GM12878 (cell line): ENCODE measurements around the gene TBC1D20.

Experiments used
- EGR1 ChIP-seq, 2 experiments: IDR thresholded peaks; 1 replicate in 1 of 2; 2 replicates in 1 of 2; pipeline ENCODE4 v1.6.1; 2011 to 2012; ENCODE audit warnings: low read depth in 2 of 2, low read length in 2 of 2, borderline replicate concordance in 1 of 2, mild to moderate bottlenecking in 1 of 2, moderate library complexity in 1 of 2
- ETV6 ChIP-seq, 2 experiments: fragments of 450-650 bp in 1 of 2; IDR thresholded peaks in 1 of 2; conservative IDR thresholded peaks in 1 of 2; 2 replicates each; pipeline ENCODE4 v1.6.1; 2014; ENCODE audit warnings: antibody characterized with exemption in 1 of 2, borderline replicate concordance in 1 of 2, low read depth in 1 of 2, mild to moderate bottlenecking in 1 of 2, moderate library complexity in 1 of 2
- SUZ12 ChIP-seq: fragments of 200-600 bp; sonication (generic); IDR thresholded peaks from one replicate; pipeline ENCODE4 v1.6.1; 2018; ENCODE audit warnings: antibody characterized with exemption, mild to moderate bottlenecking; ENCODE audit not compliant: unreplicated experiment
- TCF12 ChIP-seq: IDR thresholded peaks from 2 replicates; pipeline ENCODE4 v1.6.1; 2011; ENCODE audit warnings: low read depth, mild to moderate bottlenecking, low read length
- TF ChIP-seq, protein P1 (sequence below), 3 experiments: IDR thresholded peaks in 2 of 3; conservative IDR thresholded peaks in 1 of 3; 2 replicates each; pipeline ENCODE4 v1.5.1; 2011; ENCODE audit warnings: low read depth in 3 of 3, low read length in 3 of 3, mild to moderate bottlenecking in 3 of 3, control low read depth in 2 of 3, moderate library complexity in 2 of 3, inconsistent platforms in 1 of 3, mixed read lengths in 1 of 3; ENCODE audit not compliant: control insufficient read depth in 2 of 3, insufficient read depth in 1 of 3; ENCODE audit errors: extremely low read depth in 1 of 3
- TF ChIP-seq, protein P2 (sequence below): IDR thresholded peaks from 2 replicates; pipeline ENCODE4 v1.6.1; 2011; ENCODE audit warnings: low read depth, low read length, improper control_type of control experiment, borderline replicate concordance

DNA sequence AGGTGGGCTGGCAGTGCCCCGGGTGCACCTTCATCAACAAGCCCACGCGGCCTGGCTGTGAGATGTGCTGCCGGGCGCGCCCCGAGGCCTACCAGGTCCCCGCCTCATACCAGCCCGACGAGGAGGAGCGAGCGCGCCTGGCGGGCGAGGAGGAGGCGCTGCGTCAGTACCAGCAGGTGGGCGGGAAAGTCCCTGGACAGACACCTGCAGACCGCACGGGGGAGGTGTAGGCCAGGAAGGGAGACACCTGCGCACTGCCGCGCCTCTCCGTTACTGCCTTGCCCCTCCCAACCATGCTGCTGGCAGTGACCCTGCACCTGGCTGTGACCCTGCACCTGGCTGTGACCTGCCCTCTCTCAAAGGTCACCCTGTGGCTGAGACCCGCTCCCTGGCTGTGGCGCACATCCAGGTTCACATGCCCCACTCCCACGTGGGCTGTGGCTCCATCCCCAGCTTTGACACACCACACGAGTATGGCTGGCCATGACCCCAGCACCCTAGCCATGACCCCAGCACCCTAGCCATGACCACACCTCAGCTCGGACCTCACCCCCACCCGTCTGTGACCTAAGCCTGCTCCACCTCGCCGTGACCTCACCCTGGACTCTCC, 42.7 kb downstream of the TBC1D20 start:
- TF ChIP-seq, protein P1, sequence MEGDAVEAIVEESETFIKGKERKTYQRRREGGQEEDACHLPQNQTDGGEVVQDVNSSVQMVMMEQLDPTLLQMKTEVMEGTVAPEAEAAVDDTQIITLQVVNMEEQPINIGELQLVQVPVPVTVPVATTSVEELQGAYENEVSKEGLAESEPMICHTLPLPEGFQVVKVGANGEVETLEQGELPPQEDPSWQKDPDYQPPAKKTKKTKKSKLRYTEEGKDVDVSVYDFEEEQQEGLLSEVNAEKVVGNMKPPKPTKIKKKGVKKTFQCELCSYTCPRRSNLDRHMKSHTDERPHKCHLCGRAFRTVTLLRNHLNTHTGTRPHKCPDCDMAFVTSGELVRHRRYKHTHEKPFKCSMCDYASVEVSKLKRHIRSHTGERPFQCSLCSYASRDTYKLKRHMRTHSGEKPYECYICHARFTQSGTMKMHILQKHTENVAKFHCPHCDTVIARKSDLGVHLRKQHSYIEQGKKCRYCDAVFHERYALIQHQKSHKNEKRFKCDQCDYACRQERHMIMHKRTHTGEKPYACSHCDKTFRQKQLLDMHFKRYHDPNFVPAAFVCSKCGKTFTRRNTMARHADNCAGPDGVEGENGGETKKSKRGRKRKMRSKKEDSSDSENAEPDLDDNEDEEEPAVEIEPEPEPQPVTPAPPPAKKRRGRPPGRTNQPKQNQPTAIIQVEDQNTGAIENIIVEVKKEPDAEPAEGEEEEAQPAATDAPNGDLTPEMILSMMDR (IDR thresholded peaks at IDR 0.05 in 2 of 3, conservative IDR thresholded peaks at IDR 0.05 in 1 of 3; ENCODE audit: control insufficient read depth in 2 of 3, extremely low read depth in 1 of 3, insufficient read depth in 1 of 3, low read depth in 3 of 3, low read length in 3 of 3): no peak
- TF ChIP-seq ETV6 (conservative IDR thresholded peaks at IDR 0.05 in 1 of 2, IDR thresholded peaks at IDR 0.05 in 1 of 2; ENCODE audit: borderline replicate concordance in 1 of 2, low read depth in 1 of 2): no peak
- no peak for TF ChIP-seq TCF12
- no peak for TF ChIP-seq EGR1 (IDR thresholded peaks at IDR 0.05; ENCODE audit: borderline replicate concordance in 1 of 2, low read depth in 2 of 2, low read length in 2 of 2)
- TF ChIP-seq, protein P2, sequence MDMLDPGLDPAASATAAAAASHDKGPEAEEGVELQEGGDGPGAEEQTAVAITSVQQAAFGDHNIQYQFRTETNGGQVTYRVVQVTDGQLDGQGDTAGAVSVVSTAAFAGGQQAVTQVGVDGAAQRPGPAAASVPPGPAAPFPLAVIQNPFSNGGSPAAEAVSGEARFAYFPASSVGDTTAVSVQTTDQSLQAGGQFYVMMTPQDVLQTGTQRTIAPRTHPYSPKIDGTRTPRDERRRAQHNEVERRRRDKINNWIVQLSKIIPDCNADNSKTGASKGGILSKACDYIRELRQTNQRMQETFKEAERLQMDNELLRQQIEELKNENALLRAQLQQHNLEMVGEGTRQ: no peak
- no peak for TF ChIP-seq SUZ12
